GM12878 (cell line): ENCODE results near the gene C20orf144.
A peak's percentile ranks its signal among the peaks of the same experiment; 100 is the strongest.

Source experiments
- CBX3 ChIP-seq: fragments of 200-600 bp; sonication (generic); IDR thresholded peaks from 2 replicates; pipeline ENCODE4 v1.6.1; 2016; ENCODE audit warnings: low read depth, borderline replicate concordance
- CTCF ChIP-seq, 3 experiments: IDR thresholded peaks in 2 of 3; conservative IDR thresholded peaks in 1 of 3; 2 replicates each; pipeline ENCODE4 v1.5.1; 2011; ENCODE audit warnings: low read depth in 3 of 3, low read length in 3 of 3, mild to moderate bottlenecking in 3 of 3, control low read depth in 2 of 3, moderate library complexity in 2 of 3, inconsistent platforms in 1 of 3, mixed read lengths in 1 of 3; ENCODE audit not compliant: control insufficient read depth in 2 of 3, insufficient read depth in 1 of 3; ENCODE audit errors: extremely low read depth in 1 of 3
- SMC3 ChIP-seq: IDR thresholded peaks from 2 replicates; pipeline ENCODE4 v1.6.1; 2011; ENCODE audit warnings: low read length, improper control_type of control experiment, borderline replicate concordance
- TCF12 ChIP-seq: IDR thresholded peaks from 2 replicates; pipeline ENCODE4 v1.6.1; 2011; ENCODE audit warnings: low read depth, mild to moderate bottlenecking, low read length
- ZBED1 ChIP-seq: IDR thresholded peaks from 2 replicates; pipeline ENCODE4 v1.6.1; 2016; ENCODE audit warnings: borderline replicate concordance
- ZNF592 ChIP-seq: fragments of 450-650 bp; IDR thresholded peaks from 2 replicates; pipeline ENCODE4 v1.6.1; 2017; ENCODE audit warnings: mild to moderate bottlenecking, moderate library complexity

DNA sequence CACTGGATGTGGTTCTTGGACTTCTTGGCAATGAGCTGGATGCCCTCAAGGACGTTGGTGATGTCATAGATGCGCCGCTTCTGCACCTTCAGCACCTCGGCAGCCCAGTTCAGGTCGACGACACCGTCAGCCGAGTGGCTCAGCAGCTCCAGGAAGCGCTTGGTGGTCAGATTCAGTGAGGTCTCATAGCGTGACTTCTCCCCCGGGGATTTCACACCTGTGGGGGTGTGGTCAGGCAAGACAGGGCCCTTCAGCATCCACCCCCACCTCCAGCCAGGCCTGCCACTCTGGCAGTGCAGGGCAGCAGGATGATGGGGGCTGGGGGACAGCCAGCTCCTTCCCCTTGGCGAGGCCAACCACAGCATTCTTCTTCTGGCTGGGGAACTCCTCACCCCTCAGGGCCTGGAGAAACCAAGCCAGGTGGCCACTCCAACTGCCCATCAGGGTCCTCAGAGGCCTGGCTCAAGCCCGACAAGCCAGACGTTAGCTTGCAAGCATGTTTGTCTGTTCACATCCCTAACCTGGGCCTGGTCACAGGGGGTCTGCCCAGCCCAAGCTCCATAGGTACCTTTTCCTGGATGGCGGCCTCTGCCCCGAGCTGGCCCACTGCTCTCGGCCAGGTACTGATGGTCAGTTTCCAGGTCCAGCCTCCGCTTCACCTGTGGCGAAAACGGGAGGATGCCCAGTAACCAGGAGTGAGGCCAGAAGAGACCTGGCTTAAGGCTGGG, 17.8 kb downstream of the C20orf144 start:
- no peak for TF ChIP-seq CBX3
- TF ChIP-seq SMC3 = no peak
- TF ChIP-seq CTCF (IDR thresholded peaks at IDR 0.05 in 2 of 3, conservative IDR thresholded peaks at IDR 0.05 in 1 of 3; ENCODE audit: control insufficient read depth in 2 of 3, extremely low read depth in 1 of 3, insufficient read depth in 1 of 3, low read depth in 3 of 3, low read length in 3 of 3) = no peak
- peak; percentile 66; the same call in 1 of the 2 replicates for TF ChIP-seq TCF12
- TF ChIP-seq ZBED1 = no peak
- TF ChIP-seq ZNF592 = no peak
